ENCODE data around the gene HOXD9.

GRCh38 chr2:176114930-176115625 is 7.4 kb upstream of the HOXD9 start:
- TF ChIP-seq CTCF (IDR thresholded peaks at IDR 0.05) (no peak), POLR2A (IDR thresholded peaks at IDR 0.05) (no peak), POLR2AphosphoS5 (IDR thresholded peaks at IDR 0.05; ENCODE audit: insufficient read depth in 1 of 2, low read depth in 1 of 2) (no peak)
